GM19043 (cell line): Measurements from ENCODE around the gene ZFYVE26.
"Not testable (repeated sequence)": the region's sequence is repeated elsewhere in the genome, so short reads cannot be mapped to it uniquely, and the experiment has no call there.

Source experiments
- ATAC-seq: cut with Tn5 transposase; IDR thresholded peaks from one replicate; pipeline ENCODE4 v1.9.1; 2021; ENCODE audit warnings: low read depth; ENCODE audit not compliant: unreplicated experiment

ZFYVE26 gene

DNA sequence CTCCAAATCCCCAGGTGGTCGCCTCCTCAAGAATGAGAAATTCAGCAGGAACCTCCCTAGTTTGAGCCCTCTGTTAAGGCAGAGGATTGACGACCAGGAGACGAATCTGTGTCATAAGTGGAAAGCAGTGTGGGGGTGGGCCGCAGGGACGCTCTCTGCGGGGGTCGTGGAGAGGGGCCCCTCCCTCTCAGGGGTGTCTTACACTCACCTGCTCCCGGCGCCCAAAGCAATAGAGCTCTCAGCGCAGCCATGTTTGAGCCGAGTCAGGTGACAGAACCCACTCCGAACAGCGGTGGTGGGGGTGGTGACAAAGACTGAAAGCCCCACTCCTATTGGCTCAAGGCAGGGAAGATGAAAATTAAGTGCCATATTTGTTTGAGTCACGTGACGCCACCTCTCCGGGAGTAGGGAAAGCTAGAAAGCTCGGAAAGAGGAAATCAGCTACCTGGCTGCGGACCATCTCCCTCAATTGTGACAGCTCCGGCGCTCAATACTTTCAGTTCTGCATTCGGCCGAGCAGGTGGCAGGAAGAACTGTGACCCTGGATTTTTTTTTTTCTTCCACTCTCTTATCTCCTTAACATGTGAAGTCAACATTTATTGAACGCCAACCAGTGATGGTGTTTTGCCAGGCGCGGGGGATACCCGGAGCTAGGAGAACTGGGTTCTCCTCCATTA lies at the start of gene ZFYVE26:
ZFYVE26 (minus strand) TSS at position 265 of the 677 bp plus-strand sequence. CDS start 627 bp downstream, outside the sequence.
- ATAC-seq, result peak; percentile 87

DNA sequence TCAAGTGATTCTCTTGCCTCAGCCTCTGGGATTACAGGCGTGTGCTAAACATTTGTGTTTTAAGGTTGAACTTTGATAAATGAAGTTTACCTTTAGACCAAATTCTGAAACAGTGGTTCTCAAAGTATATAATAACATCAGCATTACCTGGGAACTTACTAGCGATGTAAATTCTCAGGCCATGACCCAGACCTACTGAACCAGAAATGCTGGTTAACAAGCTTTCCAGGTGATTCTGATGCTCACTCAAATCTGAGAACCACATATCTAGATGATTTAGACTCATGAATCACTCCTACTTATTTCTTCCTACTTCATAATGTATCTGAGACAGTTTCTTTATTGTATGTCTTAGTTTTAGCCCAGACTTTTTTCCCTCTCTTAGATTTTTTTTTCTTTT lies 46.8 kb upstream of the ZFYVE26 start:
- no peak for ATAC-seq

DNA sequence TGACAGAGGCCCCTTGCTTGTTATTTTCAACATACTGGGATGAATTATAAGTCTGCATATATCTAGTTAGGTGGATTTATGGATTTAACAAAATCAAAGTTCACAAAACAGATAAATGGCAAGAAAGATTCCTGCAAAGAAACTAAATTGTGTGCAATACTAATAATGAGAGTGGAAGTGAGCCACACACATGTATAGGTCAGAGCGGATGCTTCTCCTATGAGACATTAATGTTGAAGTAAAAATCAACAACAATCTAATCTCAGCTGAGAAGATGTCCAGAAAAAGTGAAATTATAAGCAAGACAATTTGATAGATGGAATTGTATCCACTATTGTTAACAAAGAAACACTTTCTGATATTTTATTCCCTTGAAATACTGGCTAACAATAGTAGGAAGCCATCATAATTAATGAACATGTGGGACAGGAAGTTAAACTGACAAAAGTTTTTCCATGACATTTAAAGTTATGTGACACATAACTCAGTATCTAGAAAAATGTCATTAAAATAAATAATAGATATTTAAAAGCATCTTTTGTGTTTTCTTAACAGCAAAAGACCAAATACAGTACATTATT lies 42.9 kb upstream of the ZFYVE26 start:
- ATAC-seq, result no peak

DNA sequence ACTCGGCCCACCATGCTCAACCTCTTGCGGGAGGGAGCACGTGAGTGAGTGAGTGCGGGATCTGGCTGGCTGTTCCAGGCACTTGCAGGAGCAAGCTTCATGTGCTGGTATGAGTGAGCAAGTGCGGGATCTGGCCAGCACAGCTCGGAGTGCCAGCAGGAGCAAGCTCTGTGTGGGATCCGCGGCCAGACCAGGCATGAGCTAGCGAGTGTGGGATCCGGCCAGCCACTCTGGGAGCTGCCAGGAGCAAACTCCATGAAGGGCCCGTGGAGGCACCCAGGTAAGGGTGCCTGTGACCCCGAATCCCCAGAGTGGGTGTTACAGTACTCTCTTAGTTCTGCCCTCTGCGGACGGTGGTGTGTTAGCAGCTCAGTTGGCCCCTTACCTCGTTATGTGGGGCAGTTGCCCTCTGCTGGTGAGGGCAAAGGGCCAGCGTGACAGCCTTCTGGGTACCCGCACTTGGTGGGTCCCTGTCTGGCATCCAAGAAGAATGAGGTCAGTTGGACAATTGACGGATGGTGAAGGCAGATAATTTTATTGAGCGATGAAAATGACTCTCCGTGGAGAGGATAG lies 41.5 kb upstream of the ZFYVE26 start:
- no peak for ATAC-seq

DNA sequence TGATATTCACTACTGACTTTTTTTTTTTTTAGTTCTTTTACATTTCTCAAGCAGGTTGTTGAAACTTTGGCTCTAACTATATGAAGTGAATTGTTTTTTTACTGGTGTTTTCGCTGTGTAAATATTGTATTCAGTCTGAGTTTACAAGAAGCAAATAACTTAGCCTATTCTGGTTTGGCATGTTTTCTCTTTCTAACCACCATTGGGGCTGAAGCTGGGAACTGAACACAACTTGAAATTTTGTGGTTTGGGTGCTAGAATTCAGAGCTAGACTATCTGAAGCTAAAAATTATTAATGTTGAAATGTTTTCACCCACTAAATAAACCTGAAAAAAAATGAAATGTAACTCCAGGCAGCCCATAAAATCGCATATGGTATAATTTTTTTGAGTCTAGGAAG lies 40.4 kb upstream of the ZFYVE26 start:
- ATAC-seq, result no peak

DNA sequence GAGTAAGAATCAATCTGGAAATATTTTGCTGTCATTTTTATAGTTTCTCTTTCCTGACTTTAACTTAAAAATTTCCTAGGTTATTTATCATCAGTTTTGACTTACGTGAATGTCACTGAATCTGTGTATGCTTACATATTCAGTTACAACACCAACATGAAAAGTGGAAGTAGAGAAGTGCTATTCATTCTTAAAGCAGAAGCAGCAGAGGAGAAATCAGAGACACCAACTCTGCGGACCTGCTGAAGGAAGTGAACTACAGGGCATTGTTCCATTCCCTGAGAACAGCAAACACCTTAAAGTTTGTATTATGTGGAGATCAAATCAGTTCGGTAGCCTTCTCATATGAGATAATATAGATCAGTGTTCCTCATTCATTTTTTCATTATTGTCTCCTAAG lies 37.3 kb upstream of the ZFYVE26 start:
- ATAC-seq, result no peak

DNA sequence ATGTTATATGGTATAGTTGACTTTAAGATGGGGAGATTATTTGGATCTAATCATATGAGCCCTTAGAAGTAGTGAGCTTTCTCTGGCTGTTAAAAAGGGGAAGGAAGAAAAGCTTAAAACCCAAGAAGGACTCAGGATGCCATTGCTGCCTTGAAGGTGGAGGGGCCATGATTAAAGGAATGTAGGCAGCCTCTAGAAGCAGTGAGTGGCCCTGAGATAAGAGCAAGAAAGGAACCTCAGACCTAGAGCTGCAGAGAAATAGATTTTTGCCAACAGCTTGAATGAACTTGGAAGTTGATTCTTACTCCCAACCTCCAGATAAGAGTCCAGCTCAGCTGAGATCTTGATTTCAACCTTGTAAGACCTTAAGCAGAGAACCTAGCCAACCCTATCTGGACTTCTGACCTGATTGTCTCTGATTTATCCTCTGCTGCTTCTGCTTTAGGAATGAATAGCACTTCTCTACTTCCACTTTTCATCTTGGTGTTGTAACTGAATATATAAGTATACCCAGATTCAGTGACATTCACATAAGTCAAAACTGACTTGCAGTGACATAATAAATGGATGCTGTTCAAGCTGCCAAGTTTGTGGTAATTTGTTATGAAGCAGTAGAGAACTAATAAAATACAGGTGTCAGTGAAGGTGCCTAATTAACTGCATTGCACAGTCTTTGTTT lies 36.7 kb upstream of the ZFYVE26 start:
- no peak for ATAC-seq

DNA sequence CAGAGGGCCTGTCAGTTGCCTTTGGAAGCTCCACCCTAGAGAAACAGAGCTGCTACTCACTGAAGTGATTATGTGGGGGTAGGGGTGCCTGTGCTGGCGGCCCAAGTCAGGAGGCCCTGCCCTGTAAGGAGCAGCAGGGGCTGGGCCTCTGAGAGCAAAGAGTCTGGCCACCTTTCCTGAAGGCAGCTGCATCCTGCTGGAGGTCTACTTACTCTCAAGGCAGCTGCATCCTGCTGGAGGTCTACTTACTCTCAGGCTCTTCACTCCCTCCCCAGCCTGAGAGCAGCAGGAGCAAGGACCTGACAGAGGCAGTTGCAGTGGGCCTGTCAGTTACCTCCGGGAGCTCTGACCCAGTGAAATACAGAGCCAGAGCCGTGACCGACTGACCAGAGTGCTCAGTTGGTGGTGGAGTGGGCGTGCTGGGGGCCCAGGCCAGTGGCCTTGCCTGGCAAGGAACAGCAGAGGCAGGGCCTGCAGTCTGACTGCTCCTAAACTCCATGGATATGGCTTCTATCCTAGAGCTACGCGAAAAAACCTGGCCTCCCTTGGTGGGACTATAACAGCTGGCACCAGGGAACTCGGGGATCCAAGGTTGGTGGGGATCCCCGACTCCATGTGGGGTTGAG lies 35.5 kb upstream of the ZFYVE26 start:
- no peak for ATAC-seq

DNA sequence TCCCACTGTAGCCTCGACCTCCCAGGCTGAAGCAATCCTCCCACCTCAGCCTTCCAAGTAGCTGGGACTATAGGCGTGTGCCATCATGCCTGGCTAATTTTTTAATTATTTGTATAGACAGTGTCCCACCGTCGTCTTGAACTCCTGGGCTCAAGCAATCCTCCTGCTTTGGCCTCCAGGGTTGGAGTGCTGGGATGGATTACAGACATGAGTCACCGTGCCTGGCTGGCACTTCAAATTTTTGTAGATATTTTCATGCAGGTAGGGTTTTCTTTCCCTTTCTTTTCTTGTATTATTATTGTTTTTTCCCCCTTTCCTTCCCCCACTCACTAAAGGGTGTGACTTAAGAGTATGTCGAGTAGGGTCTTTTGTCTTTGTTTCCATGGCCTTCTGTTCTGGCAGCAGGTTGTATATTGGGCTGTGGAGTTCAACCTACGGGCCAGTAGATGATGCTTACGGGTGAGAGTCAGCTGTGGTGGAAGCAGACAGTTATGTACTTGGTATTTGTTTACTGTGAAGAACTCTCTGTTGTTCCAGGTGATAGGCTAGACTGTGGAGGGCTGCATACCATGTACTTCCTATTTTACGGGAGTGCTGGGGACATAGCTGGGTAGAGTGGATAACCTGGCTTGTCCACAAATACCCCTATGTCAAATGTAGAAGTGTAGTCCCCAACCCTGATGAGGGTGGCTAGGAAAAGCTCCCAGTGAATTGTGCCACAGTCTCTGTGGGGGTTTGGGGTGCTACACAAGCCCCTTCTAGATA lies 33.9 kb upstream of the ZFYVE26 start:
- no peak for ATAC-seq

DNA sequence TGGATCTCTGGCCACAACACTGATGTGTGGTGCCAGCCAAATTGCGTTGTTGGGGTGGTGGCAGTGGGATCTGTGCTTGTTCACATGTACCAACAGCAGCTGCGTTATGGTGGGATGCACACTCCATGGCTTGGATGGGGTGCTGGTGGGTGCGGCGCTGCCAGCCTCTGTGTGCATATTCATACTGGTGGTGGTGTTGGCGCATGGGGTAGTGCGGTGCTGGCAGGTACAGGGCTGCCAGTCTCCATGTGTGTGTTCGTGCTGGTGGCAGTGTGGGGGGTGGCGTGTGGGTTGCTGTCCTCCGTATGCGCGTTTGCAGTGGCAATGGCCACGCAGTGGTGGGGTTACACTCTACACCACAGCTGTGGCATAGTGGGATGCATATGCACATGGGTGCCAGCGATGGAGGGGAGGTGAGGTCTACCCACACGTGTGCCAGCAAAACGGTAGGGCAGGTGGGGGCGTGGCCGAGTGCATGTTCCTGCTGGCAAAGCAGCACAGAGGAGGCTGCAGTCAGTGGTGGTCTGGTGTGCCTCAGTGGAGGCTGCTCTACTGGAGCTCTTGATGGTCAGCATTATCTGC lies 29.7 kb upstream of the ZFYVE26 start:
- no peak for ATAC-seq

DNA sequence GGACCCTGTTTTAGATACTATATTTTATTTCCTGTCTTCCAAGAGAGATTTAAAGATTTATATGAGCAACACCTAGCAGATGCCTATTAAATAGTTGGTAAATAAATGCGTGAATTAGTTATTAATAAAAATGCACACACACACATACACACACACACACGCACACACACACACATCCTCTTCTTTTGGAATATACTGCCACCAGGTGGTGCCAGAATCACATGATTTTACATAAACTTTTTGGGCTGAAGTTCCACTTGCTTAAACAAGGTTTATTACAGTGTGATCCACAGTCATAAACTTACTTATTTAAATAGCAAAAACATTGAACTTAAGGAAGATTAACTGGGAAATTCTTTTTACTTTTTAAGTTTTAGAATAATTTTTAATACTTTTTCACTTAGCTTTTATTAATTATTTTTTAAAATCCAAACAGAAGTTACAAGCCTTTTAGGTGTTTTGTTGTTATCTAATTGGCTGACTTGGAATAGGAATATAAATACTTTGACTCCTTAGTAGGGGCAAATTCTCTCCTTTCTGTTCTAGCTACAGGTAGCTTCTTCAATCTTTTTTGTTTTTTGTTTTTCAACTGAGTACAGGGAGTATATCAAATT lies 20.7 kb upstream of the ZFYVE26 start:
- no peak for ATAC-seq

DNA sequence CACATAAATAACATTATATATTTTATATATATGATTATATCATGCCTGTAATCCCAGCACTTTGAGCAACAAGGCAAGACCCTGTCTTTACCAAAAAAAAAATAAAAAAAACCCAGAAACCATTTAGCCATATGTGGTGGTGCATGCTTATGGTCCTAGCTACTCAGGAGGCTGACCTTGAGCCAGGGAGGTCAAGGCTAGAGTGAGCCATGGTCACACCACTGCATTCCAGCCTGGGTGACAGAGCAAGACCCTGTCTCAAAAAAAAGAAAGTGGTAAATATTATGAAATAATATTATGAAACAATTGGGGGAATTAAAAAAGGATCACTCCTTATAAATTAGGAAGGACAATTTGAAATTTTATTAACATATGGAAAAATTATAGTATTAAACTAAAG lies 19.2 kb upstream of the ZFYVE26 start:
- no peak for ATAC-seq

DNA sequence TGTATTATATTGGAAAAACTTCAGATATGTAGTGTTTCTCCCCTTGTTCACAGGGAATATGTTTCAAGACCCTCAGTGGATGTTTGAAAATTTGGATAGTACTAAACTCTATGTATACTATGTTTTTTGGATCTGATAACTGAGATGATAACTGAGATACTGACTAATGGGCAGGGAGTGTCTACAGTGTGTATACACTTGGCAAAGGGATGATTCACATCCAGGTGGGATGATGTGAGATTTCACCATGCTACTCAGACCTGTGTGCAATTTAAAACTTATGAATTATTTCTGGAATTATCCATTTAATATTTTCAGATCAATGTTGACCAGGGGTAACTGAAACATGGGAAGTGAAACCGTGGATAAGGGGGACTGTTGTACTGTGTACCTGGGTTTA lies 17.0 kb upstream of the ZFYVE26 start:
- no peak for ATAC-seq

DNA sequence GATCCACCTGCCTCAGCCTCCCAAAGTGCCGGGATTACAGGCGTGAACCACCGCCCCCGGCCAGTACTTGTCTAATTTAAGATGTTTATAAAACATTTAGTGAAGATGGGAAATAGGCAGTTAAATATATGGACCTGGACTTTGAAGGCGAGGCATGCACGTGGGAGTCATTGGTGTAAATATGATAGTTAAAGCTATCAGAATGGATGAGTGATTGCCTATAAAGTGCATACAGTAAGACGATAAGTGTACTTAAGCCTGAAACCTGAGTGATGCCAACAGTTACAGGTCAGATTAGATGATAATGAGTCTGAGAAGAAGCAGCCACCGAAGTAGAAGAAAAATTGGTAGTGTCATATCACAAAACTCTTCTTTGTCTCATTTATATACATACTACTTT lies 14.7 kb upstream of the ZFYVE26 start:
- no peak for ATAC-seq

DNA sequence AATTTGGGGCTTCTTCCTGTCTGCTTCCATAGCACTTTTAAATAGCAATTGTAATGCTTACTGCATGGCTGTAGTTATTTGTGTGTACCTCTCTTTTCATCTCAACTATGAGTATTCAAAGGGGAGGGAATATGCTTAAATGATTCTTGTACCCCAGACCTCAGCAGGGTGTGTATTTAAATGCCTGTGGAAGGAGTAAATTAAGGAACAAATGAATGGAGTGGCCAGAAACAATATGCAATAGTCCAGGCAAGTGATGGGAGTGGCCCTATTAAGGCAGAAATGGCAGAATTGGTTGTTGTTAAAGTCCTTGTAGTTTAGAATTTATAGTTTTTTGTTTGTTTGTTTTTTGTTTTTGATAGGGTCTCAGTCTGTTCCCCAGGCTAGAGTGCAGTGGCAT lies 4.7 kb upstream of the ZFYVE26 start:
- ATAC-seq, result no peak

DNA sequence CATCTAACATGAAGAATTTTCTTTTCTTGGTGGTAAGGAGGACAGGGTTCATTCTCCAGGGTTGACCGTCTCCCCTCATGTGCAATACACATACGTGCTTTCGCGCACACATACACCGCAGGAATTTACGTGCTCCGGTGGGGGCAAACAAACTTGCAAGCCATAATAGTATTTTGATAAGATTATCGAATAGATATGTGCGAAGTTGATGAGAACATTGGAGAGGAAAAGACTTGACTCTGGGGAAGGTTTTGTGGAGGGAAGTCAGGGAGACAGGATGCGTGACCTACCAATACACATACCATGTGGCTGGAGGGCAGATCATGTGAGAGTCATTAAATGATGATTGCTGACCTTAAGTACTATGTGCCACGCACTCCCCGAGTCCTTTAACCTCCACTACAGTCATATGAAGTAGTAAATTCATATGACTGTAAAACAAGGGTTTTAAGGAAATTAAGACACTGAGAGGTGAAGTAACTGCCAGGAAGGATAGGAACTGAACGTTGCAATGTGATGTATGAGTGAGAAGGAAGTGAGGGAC lies 4.1 kb upstream of the ZFYVE26 start:
- ATAC-seq, result no peak

DNA sequence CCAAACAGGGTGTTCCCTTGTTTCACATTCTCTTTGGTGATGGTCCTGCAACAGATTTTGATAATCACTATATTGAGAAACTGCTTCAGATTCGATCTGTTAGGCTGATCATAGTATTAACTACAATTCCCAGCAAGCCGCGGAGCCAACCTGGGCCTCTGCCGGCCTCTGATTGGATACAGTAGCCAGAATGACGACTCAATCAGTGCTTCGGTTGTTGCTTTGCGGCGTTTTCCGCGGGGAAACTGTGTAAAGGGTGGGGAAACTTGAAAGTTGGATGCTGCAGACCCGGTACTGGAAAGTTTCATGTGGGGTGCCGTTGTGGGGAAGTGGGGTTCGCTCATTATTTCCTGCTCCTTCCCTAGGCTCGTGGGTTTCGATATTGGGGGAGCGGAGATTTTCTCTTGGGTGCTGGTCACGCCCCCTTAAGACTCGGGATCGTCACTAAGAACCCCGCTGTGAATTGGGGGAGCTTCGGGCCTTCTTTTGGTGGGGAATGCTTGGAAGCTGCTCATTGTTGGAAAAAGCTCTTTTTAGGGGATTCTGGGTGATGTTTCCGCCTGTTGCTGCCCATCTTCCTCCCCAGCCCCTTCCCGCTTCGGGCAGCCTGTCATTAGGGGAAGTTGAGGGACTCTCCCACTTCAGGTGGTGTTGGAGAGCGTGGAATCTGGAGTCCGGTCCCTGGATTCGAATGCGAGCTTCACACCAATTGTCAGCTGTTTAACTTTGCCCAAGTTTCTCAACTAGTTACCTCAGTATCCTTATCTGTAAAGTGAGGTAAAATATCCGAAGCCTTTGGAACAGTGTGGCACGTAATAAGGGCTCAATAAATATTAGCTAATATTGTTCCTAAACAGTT lies 3.4 kb upstream of the ZFYVE26 start, which contains the start of gene RAD51B:
RAD51B (plus strand) TSS at position 217 of the 859 bp plus-strand sequence.
- peak; percentile 66 for ATAC-seq

DNA sequence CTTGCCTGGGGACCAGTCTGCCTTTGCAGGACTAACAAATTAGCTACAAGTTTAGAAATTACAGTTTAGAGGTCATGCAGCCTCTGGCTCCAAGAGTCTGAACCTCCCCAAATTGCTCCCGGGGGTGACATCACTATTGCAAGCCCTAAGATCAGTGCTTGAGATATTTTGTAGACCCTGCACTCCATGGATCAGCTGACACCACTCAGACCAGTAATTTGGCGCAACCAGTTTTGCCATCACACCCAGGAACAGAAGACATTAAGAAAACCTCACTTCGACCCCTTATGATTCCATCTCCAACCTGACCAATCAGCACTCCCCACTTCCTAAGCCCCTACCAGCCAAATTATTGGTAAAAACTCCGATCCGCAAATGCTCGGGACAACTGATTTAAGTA lies 2.1 kb upstream of the ZFYVE26 start:
- not testable (repeated sequence) for ATAC-seq
